AG09309 (cell line): ENCODE measurements around the gene PPP6R2.

Experiments
- DNase-seq: peaks from one replicate; pipeline ENCODE4 v3.0.0-alpha.2; 2010; ENCODE audit warnings: low read depth
- H3K4me3 ChIP-seq: 2 replicates; pipeline ENCODE4 v1.5.1; 2011; ENCODE audit warnings: mild to moderate bottlenecking, low read depth, low read length, moderate library complexity; ENCODE audit not compliant: control insufficient read depth
- TF ChIP-seq, protein P1 (sequence below): IDR thresholded peaks from 2 replicates; pipeline ENCODE4 v1.5.1; 2011; ENCODE audit warnings: mild to moderate bottlenecking, low read depth, low read length, inconsistent platforms; ENCODE audit not compliant: insufficient read depth, control insufficient read depth; ENCODE audit errors: missing control alignments

Gene PPP6R2

DNA sequence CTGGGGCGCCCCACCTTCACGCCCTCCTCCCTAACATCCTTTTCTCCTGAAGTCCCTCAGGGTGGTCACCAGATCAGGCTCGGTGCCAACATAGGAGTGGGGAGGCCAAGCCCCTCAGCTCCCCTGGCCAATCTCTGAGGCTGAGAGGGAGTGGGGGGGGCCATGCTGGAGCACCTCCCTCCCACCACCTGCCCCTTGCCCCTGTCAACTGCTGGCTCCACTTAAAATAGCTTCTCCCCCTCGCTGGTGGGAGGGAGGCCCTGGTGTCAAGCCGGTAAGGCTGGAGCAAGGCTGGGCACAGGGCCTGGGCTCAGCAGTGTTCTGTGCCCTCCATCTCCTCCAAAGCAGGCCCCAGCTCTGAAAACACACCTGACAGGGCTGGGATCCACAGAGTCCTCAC is 40.6 kb upstream of the PPP6R2 start:
- no peak for DNase-seq
- H3K4me3 ChIP-seq = no peak overlapping the region
- TF ChIP-seq, protein P1, sequence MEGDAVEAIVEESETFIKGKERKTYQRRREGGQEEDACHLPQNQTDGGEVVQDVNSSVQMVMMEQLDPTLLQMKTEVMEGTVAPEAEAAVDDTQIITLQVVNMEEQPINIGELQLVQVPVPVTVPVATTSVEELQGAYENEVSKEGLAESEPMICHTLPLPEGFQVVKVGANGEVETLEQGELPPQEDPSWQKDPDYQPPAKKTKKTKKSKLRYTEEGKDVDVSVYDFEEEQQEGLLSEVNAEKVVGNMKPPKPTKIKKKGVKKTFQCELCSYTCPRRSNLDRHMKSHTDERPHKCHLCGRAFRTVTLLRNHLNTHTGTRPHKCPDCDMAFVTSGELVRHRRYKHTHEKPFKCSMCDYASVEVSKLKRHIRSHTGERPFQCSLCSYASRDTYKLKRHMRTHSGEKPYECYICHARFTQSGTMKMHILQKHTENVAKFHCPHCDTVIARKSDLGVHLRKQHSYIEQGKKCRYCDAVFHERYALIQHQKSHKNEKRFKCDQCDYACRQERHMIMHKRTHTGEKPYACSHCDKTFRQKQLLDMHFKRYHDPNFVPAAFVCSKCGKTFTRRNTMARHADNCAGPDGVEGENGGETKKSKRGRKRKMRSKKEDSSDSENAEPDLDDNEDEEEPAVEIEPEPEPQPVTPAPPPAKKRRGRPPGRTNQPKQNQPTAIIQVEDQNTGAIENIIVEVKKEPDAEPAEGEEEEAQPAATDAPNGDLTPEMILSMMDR = no peak

DNA sequence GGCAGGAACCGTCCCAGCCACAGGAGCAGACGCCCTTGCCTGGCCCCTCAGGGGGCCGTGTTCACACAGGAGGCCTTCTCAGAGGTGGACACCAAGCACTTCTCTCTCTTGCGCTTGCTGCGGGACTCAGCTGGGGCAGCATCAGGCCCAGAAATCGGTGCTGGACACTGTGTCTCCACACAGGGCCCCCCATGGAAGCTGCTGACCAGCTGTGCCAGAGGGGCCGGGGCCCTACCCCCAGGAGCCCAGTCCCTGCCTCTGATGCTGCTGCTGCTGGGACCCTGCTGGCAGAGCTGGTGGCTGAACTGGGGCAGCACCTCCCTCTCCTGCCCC is 39.6 kb upstream of the PPP6R2 start:
- TF ChIP-seq, protein P1 = no peak
- no peak for DNase-seq
- no peak overlapping the region for H3K4me3 ChIP-seq

DNA sequence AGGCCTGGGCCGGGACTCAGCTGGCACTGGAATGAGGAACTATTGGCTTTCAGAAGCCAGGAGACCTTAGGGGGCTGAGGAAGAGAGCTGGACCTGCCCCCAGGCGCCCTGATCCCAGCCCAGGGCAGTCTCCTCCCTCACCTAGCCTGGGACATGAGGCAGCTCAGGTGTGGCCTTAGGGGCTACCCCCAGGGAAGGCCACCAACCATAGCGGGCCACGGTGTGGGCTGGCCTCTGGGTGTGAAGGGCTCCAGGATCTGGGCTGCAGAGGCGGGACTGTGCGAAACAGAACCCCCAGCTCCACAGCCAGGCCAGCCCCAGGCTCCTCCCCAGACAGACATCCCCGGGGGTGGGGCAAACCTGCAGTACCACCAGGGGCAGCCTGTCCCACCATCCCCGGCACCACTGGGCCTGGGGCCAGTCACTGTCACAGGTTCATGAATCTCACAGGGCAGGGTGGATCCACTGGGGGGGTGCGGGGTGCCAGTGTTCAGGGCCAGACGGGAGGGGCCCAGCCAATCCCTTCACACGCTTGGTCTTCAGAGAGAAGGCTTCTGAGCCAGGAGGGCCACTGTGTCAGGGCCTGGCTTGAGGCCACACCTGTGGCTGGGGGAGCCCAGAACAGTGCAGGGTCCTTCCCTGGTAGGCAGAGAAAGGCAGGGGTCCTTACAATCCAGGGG is 39.1 kb upstream of the PPP6R2 start:
- H3K4me3 ChIP-seq = peak overlapping the region; percentile 2; the same call in 1 of the 2 replicates
- TF ChIP-seq, protein P1 = no peak
- DNase-seq = no peak

DNA sequence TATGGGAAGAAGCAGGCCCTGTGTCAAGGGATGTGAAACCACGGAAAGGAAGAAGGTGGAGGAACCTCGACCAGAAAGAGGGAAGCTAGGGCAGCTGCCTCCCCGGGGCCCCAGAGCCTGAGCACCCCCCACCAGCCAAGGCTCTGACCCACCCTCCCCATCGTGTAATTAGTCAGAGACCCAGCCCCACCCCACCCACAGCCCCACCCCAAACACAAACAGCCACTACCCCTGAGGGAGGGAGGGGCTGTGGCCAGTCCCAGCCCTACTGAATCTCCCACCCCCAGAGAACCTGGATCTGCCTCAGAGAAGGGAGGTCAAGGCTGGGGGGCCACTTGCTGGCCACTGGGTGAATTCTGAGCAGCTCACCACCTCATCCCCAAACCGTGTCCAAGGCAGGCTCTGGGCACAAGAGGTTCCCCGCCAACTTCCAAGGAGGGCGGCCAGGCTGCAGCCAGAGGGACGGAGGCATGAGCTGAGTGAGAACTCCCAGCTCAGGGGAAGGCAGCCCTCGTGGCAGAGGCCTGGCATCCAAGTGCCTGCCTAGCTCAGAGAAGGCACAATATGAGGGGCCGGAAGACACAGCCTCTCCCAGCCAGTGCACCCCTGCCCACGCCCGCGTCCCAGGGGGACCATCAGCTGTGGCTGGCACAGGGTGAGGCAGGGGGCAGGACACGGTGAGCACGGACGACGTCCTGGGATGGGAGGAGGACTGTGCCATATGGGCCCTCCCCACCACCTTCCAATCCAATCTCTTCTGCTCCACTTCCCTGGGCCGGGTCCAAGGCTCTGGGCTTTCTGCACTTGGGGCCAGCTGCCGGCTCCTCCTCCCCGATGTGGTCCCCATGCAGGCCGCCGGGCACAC is 38.4 kb upstream of the PPP6R2 start:
- H3K4me3 ChIP-seq = peak overlapping the region; percentile 97
- TF ChIP-seq, protein P1 = no peak
- DNase-seq = no peak

DNA sequence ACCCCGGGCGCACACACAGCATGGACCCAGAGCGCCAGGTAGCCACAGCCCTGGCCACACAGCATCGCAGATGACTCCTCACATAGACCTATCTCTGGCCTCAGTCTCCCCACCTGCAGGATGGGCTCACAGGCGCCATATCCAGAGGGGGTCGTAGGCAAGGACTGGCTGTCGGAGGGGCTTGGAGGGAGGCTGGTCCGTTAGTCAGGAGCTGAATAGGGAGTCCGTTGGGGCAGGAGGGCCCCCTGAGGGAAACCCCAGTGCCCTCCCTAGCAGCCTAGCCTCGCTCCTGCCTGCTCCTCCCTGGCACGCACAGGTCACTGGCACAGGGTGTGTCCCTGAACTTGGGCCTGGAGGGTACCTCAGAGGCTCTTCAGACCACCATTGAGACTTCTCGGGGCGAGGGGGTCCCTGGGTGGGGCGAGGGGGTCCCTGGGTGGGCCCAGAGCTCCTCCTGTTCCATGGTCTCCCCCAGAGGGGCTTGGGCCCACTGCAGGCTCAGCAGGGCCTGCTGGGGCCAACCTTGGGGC is 37.7 kb upstream of the PPP6R2 start:
- H3K4me3 ChIP-seq = peak overlapping the region; percentile 97
- no peak for DNase-seq
- TF ChIP-seq, protein P1 = no peak

DNA sequence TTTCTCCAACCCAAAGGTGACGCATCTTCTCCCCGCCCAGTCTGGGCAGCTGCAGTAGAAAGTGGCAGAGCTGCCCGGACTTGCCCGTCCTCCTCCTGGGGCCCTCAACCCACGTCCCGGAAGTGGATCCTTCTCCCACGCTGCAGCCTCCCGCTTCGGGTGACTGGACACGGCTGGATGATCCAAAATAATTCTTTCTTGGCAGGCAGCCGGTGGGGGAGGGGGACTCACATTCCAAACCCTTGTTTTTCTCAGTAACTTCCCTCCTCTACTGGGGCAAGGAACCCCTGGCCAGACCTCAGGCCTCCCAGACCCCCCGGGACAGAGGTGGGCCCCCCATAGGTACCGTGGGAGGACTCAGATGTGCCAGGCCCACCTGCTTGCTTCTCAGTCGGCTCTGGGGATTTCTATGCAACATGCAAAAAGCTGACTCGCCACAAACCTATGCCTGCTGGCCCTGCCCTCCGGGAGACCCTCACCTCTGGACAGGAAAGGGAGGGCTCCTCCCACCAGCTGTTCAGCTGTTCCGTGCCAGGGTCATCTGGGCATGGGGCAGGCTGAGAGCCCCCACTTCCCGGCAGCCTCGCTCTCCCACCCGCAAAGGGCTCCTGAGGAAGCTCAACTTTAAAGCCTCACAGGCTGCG is 37.1 kb upstream of the PPP6R2 start:
- DNase-seq = peak; percentile 88
- TF ChIP-seq, protein P1 = no peak
- peak overlapping the region; percentile 97 for H3K4me3 ChIP-seq
